Measurements from ENCODE around the gene STK32B. TPM values are rescaled to one million over a fixed set of nuclear protein-coding genes. Genes with fewer than 3 reads are reported as not detected.

STK32B gene
- polyA plus RNA-seq, 1 of the 3 experiments (the other 2 are of a cell fraction) = 0.20 TPM

DNA sequence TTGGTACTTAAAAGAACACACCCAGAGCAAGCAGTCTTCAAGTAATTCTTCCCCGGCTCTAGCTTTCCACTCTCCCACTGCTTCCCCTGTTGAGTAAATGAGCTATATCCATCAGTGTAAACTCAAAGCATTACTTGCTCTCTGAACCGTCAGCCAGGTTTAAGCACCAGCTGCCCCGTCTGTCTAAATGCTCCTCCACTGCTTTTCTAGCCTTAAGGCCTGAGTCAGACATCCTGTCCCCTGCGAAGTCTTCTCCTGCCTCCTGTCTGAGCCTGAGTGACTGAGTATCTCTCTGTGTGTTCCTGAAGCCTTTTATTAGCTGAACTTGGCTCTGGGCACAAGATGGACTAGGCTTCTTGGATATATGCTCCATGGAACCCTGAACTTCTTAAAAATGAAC lies 205.1 kb downstream of the STK32B start:
- H3K79me2 ChIP-seq (ENCODE audit: insufficient read depth) = no peaks in the 10 kb centered on the region
- 5% methylated on average over 4 of the region's 4 CpGs for WGBS (ENCODE audit: low lambda C conversion rate)

DNA sequence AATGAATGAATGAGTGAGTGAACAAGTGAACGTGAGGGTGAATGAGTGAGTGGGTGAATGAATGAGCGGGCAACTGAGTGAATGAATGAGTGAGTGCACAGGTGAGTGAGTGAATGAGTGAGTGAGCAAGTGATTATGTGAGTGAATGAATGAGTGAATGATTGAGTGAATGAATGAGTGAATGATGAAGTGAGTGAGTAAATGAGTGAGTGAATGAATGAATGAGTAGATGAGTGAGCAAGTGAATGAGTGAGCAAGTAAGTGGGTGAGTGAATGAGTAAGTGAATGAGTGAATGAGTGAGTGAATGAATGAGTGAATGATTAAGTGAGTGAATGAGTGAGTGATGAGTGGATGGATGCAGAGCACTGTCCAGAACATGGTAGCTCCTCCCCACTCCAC lies 205.8 kb downstream of the STK32B start:
- no peak for DNase-seq
- POLR2A ChIA-PET = no interaction called here

More for the DNA sequence above, 205.1 kb downstream of the STK32B start:
- TF ChIP-seq MXI1 (IDR thresholded peaks at IDR 0.05; ENCODE audit: low read depth, low read length) = no peak
- TF ChIP-seq RXRA (IDR thresholded peaks at IDR 0.05; ENCODE audit: borderline replicate concordance, low read depth) = no peak
- TF ChIP-seq MEF2A (IDR thresholded peaks at IDR 0.05; ENCODE audit: borderline replicate concordance, low read depth) = no peak
- TF ChIP-seq CHD2 (IDR thresholded peaks at IDR 0.05; ENCODE audit: low read length, partially characterized antibody) = no peak
- no peak for TF ChIP-seq YY1 (IDR thresholded peaks at IDR 0.05; ENCODE audit: low read depth)
- no peak for TF ChIP-seq RAD21 (IDR thresholded peaks at IDR 0.05; ENCODE audit: low read length)
- TF ChIP-seq, protein P1, sequence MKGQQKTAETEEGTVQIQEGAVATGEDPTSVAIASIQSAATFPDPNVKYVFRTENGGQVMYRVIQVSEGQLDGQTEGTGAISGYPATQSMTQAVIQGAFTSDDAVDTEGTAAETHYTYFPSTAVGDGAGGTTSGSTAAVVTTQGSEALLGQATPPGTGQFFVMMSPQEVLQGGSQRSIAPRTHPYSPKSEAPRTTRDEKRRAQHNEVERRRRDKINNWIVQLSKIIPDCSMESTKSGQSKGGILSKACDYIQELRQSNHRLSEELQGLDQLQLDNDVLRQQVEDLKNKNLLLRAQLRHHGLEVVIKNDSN (IDR thresholded peaks at IDR 0.05; ENCODE audit: borderline replicate concordance, low read depth) = no peak
- no peak for TF ChIP-seq RCOR1 (IDR thresholded peaks at IDR 0.05; ENCODE audit: low read length)
- H3K9ac ChIP-seq = no peak overlapping the region
- no peaks in the 10 kb centered on the region for H3K9me2 ChIP-seq
- ChIA-PET POLR2A (no interaction called here), CTCF (interaction anchor here (1.4 kb wide), 1 partner anchor 724 kb away, joined by 3 read pairs; no protein-coding TSS in a partner anchor)
- no peak for DNase-seq
- H3K36me3 ChIP-seq (replicated peaks in 1 of 2; ENCODE audit: control insufficient read depth in 1 of 2, insufficient read depth in 2 of 2, low read length in 1 of 2) = no peaks in the 10 kb centered on the region
- no peak overlapping the region for H2AFZ ChIP-seq (ENCODE audit: low read depth)
- no peak overlapping the region for H3K27ac ChIP-seq (ENCODE audit: low read depth in 2 of 2, low read length in 1 of 2)
- H4K20me1 ChIP-seq (ENCODE audit: insufficient read depth) = no peaks in the 10 kb centered on the region
- H3K27me3 ChIP-seq (ENCODE audit: insufficient read depth) = no peaks in the 10 kb centered on the region
- no peaks in the 10 kb centered on the region for H3K9me3 ChIP-seq
- H3F3A ChIP-seq (replicated peaks; ENCODE audit: insufficient read depth) = no peaks in the 10 kb centered on the region
- H3K4me1 ChIP-seq (ENCODE audit: control insufficient read depth in 1 of 2, insufficient read depth in 2 of 2, low read depth in 1 of 2, low read length in 1 of 2) = no peaks in the 10 kb centered on the region
- no peak overlapping the region for H3K4me3 ChIP-seq (ENCODE audit: low read depth in 2 of 2, low read length in 1 of 2)
- H3K4me2 ChIP-seq = no peak overlapping the region

More for the DNA sequence above, 205.8 kb downstream of the STK32B start:
- Histone ChIP-seq H3F3A (replicated peaks; ENCODE audit: insufficient read depth) (no peaks in the 10 kb centered on the region), H3K4me1 (ENCODE audit: control insufficient read depth in 1 of 2, insufficient read depth in 2 of 2, low read depth in 1 of 2, low read length in 1 of 2) (no peaks in the 10 kb centered on the region), H3K79me2 (ENCODE audit: insufficient read depth) (no peaks in the 10 kb centered on the region), H3K4me2 (no peak overlapping the region), H3K36me3 (replicated peaks in 1 of 2; ENCODE audit: control insufficient read depth in 1 of 2, insufficient read depth in 2 of 2, low read length in 1 of 2) (no peaks in the 10 kb centered on the region), H3K27me3 (ENCODE audit: insufficient read depth) (no peaks in the 10 kb centered on the region), H3K27ac (ENCODE audit: low read depth in 2 of 2, low read length in 1 of 2) (no peak overlapping the region), H3K9ac (no peak overlapping the region), H2AFZ (ENCODE audit: low read depth) (no peak overlapping the region), H3K4me3 (ENCODE audit: low read depth in 2 of 2, low read length in 1 of 2) (no peak overlapping the region), H3K9me2 (no peaks in the 10 kb centered on the region), H3K9me3 (no peaks in the 10 kb centered on the region), H4K20me1 (ENCODE audit: insufficient read depth) (no peaks in the 10 kb centered on the region)
- TF ChIP-seq, protein P2, sequence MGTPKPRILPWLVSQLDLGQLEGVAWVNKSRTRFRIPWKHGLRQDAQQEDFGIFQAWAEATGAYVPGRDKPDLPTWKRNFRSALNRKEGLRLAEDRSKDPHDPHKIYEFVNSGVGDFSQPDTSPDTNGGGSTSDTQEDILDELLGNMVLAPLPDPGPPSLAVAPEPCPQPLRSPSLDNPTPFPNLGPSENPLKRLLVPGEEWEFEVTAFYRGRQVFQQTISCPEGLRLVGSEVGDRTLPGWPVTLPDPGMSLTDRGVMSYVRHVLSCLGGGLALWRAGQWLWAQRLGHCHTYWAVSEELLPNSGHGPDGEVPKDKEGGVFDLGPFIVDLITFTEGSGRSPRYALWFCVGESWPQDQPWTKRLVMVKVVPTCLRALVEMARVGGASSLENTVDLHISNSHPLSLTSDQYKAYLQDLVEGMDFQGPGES (IDR thresholded peaks at IDR 0.05; ENCODE audit: low read depth, low read length) = no peak
- TF ChIP-seq NFIC (IDR thresholded peaks at IDR 0.05; ENCODE audit: borderline replicate concordance) (no peak), CHD2 (IDR thresholded peaks at IDR 0.05; ENCODE audit: low read length, partially characterized antibody) (no peak), RXRA (IDR thresholded peaks at IDR 0.05; ENCODE audit: borderline replicate concordance, low read depth) (no peak)
- TF ChIP-seq, protein P1 (IDR thresholded peaks at IDR 0.05; ENCODE audit: borderline replicate concordance, low read depth) = no peak
- 3% methylated on average over 2 of the region's 2 CpGs for WGBS (ENCODE audit: low lambda C conversion rate)
- CTCF ChIA-PET = no interaction called here

Data from SK-N-SH (cell line).